ENCODE results near the gene TNFSF8.

TNFSF8 gene

DNA sequence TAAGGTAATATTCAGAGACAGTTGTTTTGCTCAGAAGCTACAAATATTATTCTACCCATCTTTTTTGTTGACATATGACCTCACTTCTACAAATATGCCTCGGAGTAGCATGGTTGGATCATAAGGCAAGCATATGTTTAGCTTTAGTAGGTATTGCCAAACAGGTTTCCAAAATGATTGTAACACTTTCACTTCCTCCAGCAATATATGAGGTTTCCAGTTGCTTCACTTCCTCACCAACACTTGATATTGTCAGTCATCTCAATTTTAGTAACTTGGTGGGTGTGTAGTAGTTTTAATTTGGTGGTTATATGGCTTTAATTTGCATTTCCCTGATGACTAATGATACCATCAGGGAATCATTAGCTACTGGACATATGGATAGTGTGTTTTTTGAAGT lies 46.7 kb downstream of the TNFSF8 start:
- in situ Hi-C loops (cut with MboI; ENCODE audit: low sequenced_read_pairs), result no loop called here

DNA sequence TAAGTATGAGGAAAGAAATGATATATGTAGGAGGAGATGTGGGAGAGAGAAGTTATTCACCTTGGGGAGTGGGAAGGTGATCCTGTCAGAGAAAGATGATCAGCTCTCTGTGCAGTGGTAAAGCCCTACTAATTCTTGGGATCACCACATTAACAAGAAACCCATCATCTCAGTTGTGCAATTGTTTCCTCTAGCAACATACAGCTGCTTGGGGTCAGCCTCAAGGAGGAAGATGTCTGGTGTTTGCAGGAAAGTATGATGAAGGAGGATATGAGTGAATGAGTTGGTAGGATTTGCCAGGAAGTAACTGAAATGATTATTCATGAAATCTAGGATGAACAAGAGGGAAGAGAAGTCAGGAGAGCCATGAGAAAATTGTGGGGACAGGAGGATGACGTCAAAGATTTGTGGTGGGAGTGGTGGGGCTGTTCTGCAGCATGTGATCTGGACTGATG lies 50.1 kb downstream of the TNFSF8 start:
- in situ Hi-C loops (cut with MboI; ENCODE audit: low sequenced_read_pairs), result no loop called here

DNA sequence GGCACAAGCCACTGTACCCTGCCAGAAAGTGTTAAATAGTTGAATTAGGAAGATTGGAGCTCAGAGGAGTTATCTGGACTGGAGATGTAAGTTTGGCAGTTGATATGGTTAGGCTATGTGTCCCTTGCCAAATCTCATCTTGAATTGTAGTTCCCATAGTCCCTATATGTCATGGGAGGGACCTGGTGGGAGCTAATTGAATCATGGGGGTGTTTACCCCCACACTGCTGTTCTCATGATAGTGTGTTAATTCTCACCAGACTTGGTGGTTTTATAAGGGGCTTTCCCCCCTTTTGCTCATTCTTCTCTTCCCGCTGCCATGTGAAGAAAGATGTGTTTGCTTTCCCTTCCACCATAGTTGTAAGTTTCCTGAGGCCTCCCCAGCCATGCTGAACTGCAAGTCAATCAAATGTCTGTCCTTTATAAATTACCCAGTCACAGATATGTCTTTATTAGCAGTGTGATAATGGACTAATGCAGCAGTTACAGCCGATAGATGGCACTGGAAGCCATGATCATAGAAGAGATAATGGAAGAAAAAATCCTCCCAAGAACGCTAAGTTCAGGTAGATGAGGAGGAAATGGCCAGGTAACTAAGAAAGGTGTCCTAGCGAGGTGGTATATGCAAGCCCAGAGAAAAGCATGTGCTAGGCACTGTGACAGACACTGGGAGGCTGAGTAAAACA lies 51.4 kb downstream of the TNFSF8 start:
- in situ Hi-C loops (cut with MboI; ENCODE audit: low sequenced_read_pairs), result no loop called here

DNA sequence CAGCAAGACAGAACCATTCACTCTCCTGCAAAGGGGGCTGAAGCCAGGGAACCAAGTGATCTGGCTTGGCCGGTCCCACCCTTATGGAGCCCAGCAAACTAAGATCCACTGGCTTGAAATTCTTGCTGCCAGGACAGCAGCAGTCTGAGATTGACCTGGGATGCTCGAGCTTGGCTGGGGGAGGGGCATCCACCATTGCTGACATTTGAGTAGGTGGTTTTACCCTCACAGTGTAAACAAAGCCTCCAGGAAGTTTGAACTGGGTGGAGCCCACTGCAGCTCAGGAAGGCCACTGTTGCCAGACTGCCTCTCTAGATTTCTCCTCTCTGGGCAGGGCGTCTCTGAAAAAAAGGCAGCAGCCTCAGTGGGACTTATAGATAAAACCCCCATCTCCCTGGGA lies 60.5 kb downstream of the TNFSF8 start:
- in situ Hi-C loops (cut with MboI; ENCODE audit: low sequenced_read_pairs), result no loop called here

DNA sequence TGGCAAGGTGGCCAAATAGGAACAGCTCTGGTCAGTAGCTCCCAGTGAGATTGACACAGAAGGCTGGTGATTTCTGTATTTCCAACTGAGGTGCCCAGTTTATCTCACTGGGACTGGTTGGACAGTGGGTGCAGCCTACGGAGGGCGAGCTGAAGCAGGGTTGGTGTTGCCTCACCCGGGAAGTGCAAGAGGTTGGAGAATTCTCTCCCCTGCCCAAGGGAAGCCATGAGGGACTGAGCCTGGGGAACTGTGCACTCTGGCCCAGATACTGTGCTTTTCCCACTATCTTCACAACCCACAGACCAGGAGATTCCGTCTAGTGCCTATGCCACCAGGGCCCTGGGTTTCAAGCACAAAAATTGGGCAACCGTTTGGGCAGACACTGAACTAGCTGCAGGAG lies 61.0 kb downstream of the TNFSF8 start:
- in situ Hi-C loops (cut with MboI; ENCODE audit: low sequenced_read_pairs), result no loop called here

DNA sequence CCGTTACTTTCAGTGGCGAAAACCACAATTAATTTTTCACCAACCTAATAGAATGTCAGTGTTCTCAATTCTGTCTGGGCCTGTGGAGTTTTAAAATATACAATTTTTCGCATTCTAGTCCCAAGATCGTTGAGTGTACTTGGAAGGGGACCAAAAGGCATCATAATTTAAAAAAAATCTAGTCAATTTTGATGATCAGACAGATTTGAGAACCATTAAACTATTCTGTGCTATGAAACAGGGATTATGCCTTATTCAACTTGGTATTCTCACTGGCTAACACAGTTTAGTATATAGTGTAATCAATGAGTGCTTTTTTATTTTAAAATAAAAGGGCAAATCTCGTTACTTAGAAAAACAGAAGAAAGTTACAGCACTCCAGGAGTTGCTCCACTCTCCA lies 63.1 kb downstream of the TNFSF8 start:
- in situ Hi-C loops (cut with MboI; ENCODE audit: low sequenced_read_pairs), result no loop called here

DNA sequence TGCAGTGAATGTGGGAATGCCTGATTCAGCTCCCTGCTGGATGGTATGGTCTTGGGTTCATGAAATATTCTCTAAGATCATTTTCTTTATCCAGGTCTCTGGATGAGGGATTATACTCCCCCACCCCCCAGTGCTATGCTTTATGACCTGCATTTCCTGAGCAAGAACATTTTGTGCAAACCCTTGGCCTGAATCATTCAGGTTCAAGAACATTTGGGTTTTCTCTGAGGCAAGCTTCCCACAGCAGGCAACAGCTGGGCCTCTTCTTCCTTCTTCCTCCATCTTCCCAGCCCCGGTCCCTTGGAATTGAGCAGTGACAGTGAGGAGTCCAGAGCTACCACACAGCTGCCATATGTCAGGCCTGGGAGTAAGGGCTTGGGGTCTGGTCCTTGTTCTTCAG lies 65.9 kb downstream of the TNFSF8 start:
- in situ Hi-C loops (cut with MboI; ENCODE audit: low sequenced_read_pairs), result no loop called here

DNA sequence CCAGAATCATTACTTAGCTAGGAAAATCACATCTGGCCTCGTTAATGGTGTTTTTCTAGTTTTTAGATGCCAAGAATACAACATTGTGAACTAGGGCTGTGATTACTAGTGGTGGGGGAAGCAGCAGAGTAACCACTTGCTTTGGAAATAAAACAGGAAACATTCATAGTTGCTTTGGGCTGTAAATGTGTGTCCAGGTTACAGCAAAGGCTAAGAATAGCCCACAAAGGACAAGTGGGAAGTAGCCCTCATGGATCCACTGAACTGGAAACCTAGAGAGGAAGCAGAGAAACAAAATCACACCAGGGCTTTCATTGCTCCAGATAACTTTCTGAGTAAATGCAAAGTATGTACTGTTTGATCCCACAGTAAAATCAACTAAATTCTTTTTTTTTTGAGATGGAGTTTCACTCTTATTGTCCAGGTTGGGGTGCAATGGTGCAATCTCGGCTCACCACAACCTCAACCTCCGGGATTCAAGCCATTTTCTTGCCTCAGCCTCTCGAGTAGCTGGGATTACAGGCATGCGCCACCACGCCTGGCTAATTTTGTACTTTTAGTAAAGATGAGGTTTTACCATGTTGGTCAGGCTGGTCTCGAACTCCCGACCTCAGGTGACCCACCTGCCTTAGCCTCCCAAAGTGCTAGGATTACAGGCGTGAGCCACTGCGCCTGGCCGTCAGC lies 68.3 kb downstream of the TNFSF8 start:
- in situ Hi-C loops (cut with MboI; ENCODE audit: low sequenced_read_pairs), result no loop called here

DNA sequence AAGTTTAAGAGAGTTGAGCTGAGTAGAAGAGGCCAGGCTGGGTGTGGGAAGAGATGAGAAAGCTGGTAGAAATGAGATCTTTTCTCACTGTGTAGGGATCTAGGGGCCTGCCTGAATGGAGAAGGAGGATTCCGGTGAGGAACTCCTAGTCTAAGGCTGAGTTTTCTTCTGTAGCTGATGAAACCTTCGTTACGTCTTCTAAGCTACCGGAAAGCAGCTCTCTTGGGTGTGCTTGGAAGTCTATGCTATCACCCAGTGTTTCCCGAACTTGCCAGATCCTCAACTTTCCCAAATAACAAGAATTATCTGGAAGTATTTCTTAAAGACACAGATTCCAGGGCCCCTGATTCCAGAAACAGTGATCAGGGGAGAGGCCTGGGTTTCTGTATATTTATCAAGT lies 69.1 kb downstream of the TNFSF8 start:
- in situ Hi-C loops (cut with MboI; ENCODE audit: low sequenced_read_pairs), result no loop called here

DNA sequence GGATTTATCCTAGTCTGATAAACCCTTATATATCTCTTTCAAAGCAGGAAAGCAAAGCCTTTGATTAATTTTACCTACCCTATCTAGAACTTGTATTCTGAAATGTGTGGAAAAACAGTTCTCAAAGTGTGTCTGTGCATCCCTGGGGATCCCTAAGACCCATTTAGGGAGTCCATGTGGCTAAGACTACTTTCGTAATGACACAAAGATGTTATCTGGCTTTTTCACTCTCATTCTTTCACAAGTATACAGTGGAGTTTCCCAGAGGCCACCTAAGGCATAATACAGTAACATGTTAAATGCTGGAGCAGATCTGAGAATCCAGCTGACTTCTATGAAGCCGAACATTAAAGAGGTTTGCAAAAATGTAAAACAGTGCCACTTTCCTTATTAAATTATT lies 70.2 kb downstream of the TNFSF8 start:
- in situ Hi-C loops (cut with MboI; ENCODE audit: low sequenced_read_pairs), result no loop called here

DNA sequence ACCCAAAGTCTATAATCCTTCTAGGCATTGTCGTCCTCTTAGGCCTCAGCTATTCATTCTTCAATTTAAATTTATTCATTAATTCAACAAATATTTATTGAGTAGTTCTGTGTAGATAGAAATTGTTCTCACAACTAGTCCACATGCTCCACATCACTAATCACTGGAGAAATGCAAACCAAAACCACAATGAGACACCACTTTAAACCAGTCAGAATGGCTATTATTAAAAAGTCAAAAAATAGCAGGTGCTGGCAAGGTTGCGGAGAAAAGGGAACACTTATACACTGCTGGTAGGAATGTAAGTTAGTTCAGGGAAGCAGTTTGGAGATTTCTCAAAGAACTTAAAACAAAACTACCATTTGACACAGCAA lies 73.5 kb downstream of the TNFSF8 start:
- in situ Hi-C loops (cut with MboI; ENCODE audit: low sequenced_read_pairs), result no loop called here

DNA sequence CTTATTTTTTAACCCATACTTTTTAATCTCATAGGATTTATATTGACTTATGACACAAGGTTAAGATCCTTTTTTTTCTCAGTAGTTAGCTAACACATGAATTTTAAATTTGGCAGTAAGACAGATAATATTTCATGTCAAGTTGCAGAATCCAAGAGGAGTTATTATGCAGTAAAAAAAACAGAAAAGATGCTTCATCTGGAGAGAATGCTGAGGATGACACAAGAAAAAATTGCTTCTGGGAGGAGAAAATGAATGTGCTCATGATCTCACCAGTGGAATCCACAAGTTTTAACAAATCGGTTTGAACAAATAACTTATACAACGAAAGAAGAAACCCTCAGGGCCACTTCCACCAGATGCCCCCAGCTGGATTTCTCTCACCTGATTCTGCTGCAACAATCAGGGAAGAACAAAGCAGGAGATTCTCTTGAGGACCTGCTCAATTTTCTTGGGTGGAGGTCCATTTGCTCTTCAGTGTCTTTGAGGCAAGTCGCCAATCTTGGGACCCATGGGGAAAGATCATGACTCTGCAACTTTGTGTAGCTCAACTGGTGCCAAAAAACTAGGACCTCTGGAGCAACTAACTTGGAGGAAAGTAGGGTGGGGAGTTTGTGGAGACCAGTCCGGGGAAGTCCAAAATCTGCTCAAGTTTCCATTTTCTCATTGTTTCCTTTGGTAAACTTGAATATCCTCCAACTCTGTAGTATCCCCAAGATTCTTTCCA lies 74.0 kb downstream of the TNFSF8 start:
- in situ Hi-C loops (cut with MboI; ENCODE audit: low sequenced_read_pairs), result no loop called here

DNA sequence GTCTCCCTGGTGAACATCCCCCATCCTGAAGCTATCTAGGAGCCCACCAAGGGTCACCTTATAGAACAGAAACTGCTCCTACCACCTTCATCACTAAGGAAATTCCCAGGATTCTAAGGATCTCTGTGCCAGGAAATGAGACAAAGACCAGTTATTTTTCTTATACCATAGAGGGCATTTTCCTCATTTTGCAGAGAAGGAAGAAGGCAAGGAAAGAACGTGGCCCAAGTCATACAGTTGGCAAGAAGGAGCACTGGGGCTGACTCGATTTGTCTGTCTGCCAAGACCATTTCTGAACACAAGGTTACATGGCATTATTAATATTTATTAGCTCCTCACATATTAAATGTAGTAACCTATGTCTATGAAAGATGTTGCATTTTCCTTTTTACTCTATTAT lies 74.9 kb downstream of the TNFSF8 start:
- in situ Hi-C loops (cut with MboI; ENCODE audit: low sequenced_read_pairs), result no loop called here

DNA sequence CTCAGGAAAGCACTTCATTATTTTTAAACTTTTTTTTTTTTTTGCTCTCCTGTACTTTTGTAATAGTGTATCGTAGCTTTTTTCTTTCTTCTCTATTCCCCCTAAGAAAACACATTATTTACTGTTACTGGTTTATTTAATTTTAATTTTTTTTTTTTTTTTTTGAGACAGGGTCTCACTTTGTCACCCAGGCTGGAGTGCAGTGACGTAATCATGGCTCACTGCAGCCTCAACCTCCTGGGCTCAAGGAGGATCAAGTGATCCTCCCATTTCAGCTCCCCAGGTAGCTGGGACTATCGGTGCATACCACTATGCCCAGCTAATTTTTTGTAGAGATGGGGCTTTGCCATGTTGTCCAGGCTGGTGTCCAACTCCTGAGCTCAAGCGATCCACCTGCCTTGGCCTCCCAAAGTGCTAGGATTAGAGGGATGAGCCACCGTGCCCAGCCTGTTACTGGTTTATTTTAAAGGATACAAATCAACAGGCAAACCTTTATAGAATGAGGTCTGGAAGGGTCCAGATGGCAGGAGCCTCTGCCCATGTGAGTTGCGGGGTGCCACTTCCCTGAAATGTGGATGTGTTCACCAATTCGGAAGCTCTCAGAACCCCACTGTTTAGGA lies 75.5 kb downstream of the TNFSF8 start:
- in situ Hi-C loops (cut with MboI; ENCODE audit: low sequenced_read_pairs), result no loop called here

DNA sequence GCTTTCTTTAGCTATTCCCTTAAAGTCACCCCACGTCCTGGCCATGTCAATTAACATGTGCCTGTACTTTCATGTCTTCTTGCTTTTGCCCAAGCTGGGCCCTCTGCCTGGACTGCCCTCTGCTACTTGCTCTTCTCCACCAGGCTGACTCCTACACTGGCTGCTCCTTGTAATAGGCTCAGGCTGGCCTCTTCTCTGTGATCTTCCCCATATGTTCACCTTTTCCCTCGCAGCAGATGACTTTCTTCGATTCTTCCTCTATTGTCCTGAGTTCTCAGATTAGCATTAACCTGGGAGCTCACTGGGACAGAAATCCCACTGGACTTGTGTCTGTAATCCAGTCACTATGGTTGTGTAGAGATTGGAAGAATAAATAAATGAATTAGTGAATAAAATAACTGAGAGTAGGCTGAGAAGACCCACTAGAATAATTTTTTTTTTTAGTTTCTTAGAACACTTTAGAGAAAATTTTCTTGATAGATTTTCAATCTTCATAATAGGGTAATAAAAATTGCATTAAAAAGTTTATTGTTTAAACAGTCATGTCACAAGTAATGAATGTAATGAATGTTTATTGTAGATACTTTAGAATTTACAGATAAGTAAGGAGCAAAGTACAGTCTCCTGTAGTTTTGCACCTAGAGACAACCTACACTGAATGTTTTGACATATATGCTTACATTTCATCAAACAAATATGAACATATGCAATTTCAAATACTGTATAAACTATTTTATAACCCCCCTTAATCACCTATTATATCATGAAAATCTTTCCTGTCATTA lies 77.1 kb downstream of the TNFSF8 start:
- in situ Hi-C loops (cut with MboI; ENCODE audit: low sequenced_read_pairs), result no loop called here

DNA sequence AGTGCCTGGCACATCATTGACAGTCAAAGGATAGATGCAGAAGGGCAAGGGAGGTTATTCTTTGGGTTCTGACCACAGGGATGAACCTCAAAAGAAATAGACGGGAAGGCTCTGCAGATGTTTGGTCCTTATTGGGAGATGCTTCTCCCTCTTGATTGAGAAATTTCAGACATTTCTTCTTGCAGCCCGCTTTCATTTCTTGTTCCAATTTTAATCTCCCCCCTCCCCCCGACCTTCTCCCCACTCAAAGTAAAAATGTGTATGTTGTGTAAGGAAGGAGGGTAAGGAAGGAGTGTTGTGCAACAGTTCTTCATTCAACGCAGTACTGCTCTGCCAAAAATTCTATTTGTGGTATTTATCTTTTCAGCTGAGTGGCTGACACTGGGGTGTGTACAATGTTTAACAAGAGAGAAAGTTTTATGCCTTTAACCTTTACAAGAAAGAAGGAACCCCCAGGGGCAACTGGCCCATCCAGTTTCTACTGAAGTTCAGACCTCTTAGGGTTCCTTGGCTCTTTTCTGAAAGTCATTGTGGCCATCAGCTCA lies 78.3 kb downstream of the TNFSF8 start:
- in situ Hi-C loops (cut with MboI; ENCODE audit: low sequenced_read_pairs), result no loop called here

DNA sequence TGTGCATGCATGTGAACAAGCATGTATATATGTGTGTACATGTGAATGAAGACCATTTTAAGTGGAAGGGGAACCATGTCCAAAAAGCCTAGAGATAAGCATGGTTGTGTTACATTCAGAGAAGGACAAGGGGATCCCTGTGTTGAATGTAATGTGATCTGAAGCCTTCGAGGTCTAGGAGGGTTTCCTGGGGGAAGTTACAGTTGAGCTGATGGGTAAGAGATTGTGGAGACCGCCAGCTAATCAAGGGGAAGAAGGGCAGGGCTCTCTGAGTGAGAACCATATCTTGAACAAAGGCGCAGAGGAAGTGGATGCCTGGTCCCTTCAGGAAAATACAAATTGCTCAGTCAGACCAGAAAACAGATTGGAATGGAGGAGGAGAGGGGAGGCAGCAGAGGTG lies 79.1 kb downstream of the TNFSF8 start:
- in situ Hi-C loops (cut with MboI; ENCODE audit: low sequenced_read_pairs), result no loop called here

Measured in HL-60/S4 treated with phorbol 12-myristate 13-acetate at 8.2 ng/mL for 4 days and 3 days (cell line).